Measurements from ENCODE around the gene IL32. TPM values are rescaled to one million over a fixed set of nuclear protein-coding genes. Genes with fewer than 3 reads are reported as not detected.

IL32 gene
- total and polyA plus RNA-seq, 9 of the 15 experiments (the other 6 are each of a cell fraction or from before 2014, with no cell fraction given): 0.21 to 2.2 (median 0.37) TPM; not detected in 3

DNA sequence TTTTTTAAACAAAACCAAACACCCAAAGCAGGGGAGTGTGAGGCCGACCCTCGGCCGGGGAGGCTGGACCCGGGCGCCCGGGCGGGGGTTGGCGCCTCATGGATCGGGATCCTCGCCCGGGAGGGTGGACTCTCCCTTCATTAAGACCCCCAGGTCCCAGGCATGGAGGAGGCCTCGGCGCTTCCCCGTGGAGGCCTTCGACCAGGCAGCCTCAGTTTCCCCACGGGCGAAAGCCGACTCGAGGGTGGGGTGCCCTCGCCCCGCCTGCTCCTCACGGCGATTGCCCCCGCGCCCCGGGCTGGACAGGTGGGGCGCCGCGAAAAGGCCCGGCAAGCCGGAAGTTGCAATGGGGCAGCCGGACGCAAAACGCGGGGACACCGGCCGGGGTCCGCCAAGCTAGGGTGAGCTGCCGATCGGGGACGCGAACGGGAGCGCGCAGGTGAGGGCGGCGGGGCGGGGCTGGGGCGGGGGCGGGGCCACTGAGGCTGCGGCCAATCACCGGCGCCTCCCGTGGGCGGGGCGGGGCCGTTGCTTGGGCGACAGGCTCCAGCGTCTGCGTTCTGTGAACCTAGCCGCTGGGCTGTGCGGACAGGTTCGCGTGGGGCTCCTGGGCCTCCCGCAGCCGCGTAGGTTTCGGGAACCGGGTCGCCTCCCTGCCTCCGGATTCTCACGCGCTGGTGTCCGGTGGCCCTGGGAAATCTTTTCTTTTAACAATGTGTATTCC, 40.9 kb downstream of the IL32 start (continued):
- peak in 1 of 2 experiments; percentile 83; a peak in 1 of 4 replicates for TF ChIP-seq BCLAF1 (IDR thresholded peaks at IDR 0.05; ENCODE audit: borderline replicate concordance in 1 of 2, control insufficient read depth in 1 of 2, low read depth in 2 of 2, low read length in 1 of 2)
- TF ChIP-seq ZBTB8A (IDR thresholded peaks at IDR 0.05; ENCODE audit: partially characterized antibody): no peak
- peak; percentile 87 for TF ChIP-seq FIP1L1 (IDR thresholded peaks at IDR 0.05; ENCODE audit: low read depth, low read length, poor library complexity, severe bottlenecking)
- no peak for TF ChIP-seq TGIF2 (CRISPR knock-in tag; IDR thresholded peaks at IDR 0.05)
- peak; percentile 92; the same call in 1 of the 2 replicates for TF ChIP-seq ZBTB7A (IDR thresholded peaks at IDR 0.05; ENCODE audit: borderline replicate concordance, control insufficient read depth, low read depth, low read length)
- TF ChIP-seq ZNF57 (CRISPR knock-in tag; IDR thresholded peaks at IDR 0.05): peak; percentile 81
- TF ChIP-seq LEF1 (IDR thresholded peaks at IDR 0.05): no peak
- TF ChIP-seq USF1 (CRISPR knock-in tag; IDR thresholded peaks at IDR 0.05): no peak
- peak; percentile 53; the same call in 1 of the 2 replicates for TF ChIP-seq KLF13 (tag; IDR thresholded peaks at IDR 0.05; ENCODE audit: borderline replicate concordance, low read depth)
- peak; percentile 66 for TF ChIP-seq SMAD1 (IDR thresholded peaks at IDR 0.05; ENCODE audit: low read depth, low read length, partially characterized antibody)
- TF ChIP-seq CTBP1 (IDR thresholded peaks at IDR 0.05; ENCODE audit: borderline replicate concordance): peak; percentile 76
- TF ChIP-seq, protein P1, sequence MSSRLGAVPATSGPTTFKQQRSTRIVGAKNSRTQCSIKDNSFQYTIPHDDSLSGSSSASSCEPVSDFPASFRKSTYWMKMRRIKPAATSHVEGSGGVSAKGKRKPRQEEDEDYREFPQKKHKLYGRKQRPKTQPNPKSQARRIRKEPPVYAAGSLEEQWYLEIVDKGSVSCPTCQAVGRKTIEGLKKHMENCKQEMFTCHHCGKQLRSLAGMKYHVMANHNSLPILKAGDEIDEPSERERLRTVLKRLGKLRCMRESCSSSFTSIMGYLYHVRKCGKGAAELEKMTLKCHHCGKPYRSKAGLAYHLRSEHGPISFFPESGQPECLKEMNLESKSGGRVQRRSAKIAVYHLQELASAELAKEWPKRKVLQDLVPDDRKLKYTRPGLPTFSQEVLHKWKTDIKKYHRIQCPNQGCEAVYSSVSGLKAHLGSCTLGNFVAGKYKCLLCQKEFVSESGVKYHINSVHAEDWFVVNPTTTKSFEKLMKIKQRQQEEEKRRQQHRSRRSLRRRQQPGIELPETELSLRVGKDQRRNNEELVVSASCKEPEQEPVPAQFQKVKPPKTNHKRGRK (tag; IDR thresholded peaks at IDR 0.05): no peak
